Naive thymus-derived CD4-positive, alpha-beta T cell (primary cell): ENCODE measurements around the gene LLGL2. TPM values are rescaled to one million over a fixed set of nuclear protein-coding genes. Genes with fewer than 3 reads are reported as not detected.
"Not testable (repeated sequence)": the region's sequence is repeated elsewhere in the genome, so short reads cannot be mapped to it uniquely, and the experiment has no call there.

ENCODE experiments used
- ATAC-seq: fragments of 150-1000 bp; cut with Tn5 transposase; 2 replicates; pipeline ENCODE4 v1.10.0; 2021; ENCODE audit warnings: mild to moderate bottlenecking, moderate library complexity
- CTCF ChIA-PET: fragments of 350-600 bp; sonication (Branson Sonifier 250); formaldehyde crosslinking; loops from one replicate; lab custom pipeline; 2021; ENCODE audit warnings: antibody characterized with exemption; lab: Charles Lee
- POLR2A ChIA-PET: fragments of 350-600 bp; sonication (Branson Sonifier 250); formaldehyde crosslinking; loops from one replicate; lab custom pipeline; 2021; ENCODE audit warnings: antibody characterized with exemption, inconsistent platforms; lab: Charles Lee
- DNase-seq, 9 donors: peaks; one replicate each; pipeline versions ENCODE4 v3.0.0 to v3.0.0-alpha.2; 2020 to 2022; ENCODE audit warnings: mixed read lengths in 1 of 9
- H3K27ac ChIP-seq: one replicate; pipeline ENCODE4 v1.7.0; 2013; ENCODE audit warnings: mild to moderate bottlenecking, low read depth, low read length, moderate library complexity
- H3K27me3 ChIP-seq, 2 donors: one replicate each; pipeline ENCODE4 v1.7.0; 2013; ENCODE audit warnings: low read length in 2 of 2, mild to moderate bottlenecking in 2 of 2, moderate library complexity in 2 of 2; ENCODE audit not compliant: control insufficient read depth in 2 of 2, insufficient read depth in 2 of 2
- H3K36me3 ChIP-seq, 3 experiments: 1 replicate in 2 of 3; 2 replicates in 1 of 3; pipeline ENCODE4 v1.7.0; 2013; ENCODE audit warnings: low read length in 3 of 3, mild to moderate bottlenecking in 3 of 3, moderate library complexity in 1 of 3; ENCODE audit not compliant: insufficient read depth in 3 of 3, control insufficient read depth in 2 of 3
- H3K4me1 ChIP-seq, 2 donors: one replicate each; pipeline ENCODE4 v1.7.0; 2013; ENCODE audit warnings: low read length in 2 of 2, mild to moderate bottlenecking in 2 of 2, moderate library complexity in 1 of 2; ENCODE audit not compliant: control insufficient read depth in 2 of 2, insufficient read depth in 2 of 2
- H3K4me3 ChIP-seq: 2 replicates; pipeline ENCODE4 v1.7.0; 2013; ENCODE audit warnings: mild to moderate bottlenecking, low read length
- H3K9me3 ChIP-seq, 3 experiments: 1 replicate in 2 of 3; 2 replicates in 1 of 3; pipeline ENCODE4 v1.7.0; 2013; ENCODE audit warnings: low read length in 3 of 3; ENCODE audit not compliant: control insufficient read depth in 2 of 3
- H3K27ac Mint-ChIP-seq, 9 donors: one replicate each; pipeline ENCODE4 v1.8.0; 2020 to 2022; ENCODE audit warnings: mixed read lengths in 9 of 9, mild to moderate bottlenecking in 8 of 9, moderate library complexity in 5 of 9, inconsistent platforms in 2 of 9
- H3K27me3 Mint-ChIP-seq, 5 donors: one replicate each; pipeline ENCODE4 v1.8.0; 2021 to 2022; ENCODE audit warnings: mixed read lengths in 5 of 5, mild to moderate bottlenecking in 1 of 5
- H3K36me3 Mint-ChIP-seq, 5 donors: one replicate each; pipeline ENCODE4 v1.8.0; 2020 to 2022; ENCODE audit warnings: mixed read lengths in 5 of 5, mild to moderate bottlenecking in 3 of 5, inconsistent platforms in 1 of 5
- H3K4me1 Mint-ChIP-seq, 7 donors: one replicate each; pipeline ENCODE4 v1.8.0; 2020 to 2022; ENCODE audit warnings: mixed read lengths in 7 of 7, mild to moderate bottlenecking in 3 of 7, inconsistent platforms in 1 of 7
- H3K4me3 Mint-ChIP-seq, 10 donors: one replicate each; pipeline ENCODE4 v1.8.0; 2020 to 2022; ENCODE audit warnings: mild to moderate bottlenecking in 10 of 10, mixed read lengths in 10 of 10, moderate library complexity in 6 of 10, inconsistent platforms in 2 of 10
- H3K9me3 Mint-ChIP-seq, 11 donors: one replicate each; pipeline ENCODE4 v1.8.0; 2020 to 2022; ENCODE audit warnings: mixed read lengths in 11 of 11, mild to moderate bottlenecking in 4 of 11, inconsistent platforms in 1 of 11, moderate library complexity in 1 of 11
- intact Hi-C, 2 donors: fragments of 100-400 bp; cut with micrococcal nuclease; formaldehyde crosslinking; loops; one replicate each; pipeline ENCODE4 v1.15.1; 2023
- polyA plus RNA-seq, 2 donors: library from polyadenylated mRNA; unstranded; fragments of 300-500 nt; fragmentation: Illumina TruSeq; gene quantifications; one replicate each; pipeline ENCODE4 v1.2.3, GENCODE V29; 2021
- total RNA-seq, 6 experiments: library from RNA in 5 of 6; stranded (reverse) in 5 of 6; gene quantifications; 1 replicate in 5 of 6; 2 replicates in 1 of 6; pipeline ENCODE4 v1.2.3 and lab custom pipeline; 2021 to 2026

The LLGL2 gene
- total and polyA plus RNA-seq, 7 experiments from 2014 or later, result 9.2 to 55.7 (median 26.5) TPM

DNA sequence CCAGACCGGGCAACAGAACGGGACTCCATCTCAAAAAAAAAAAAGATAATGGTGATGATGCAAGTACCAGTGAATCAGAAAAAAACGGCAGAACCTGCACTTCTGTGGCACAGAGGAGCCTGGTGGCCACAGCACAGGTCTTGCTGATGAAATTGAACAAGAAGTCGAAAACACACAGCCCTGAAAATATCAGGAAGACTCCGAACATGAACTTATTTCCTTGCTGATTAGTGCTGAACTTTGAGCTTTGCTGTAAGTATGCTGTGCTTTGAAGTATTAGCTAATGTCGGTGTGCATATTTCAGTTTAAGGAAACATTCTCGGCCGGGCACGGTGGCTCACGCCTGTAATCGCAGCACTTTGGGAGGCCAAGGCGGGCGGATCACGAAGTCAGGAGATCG, 51.2 kb downstream of the LLGL2 start:
- peaks cover 0 to 11% (median 0%) of the 10 kb centered on the region in 5 donors for H3K27me3 Mint-ChIP-seq
- POLR2A ChIA-PET, result no interaction called here
- Histone ChIP-seq H3K4me1 (no peaks in the 10 kb centered on the region), H3K4me3 (no peak overlapping the region), H3K27me3 (no peaks in the 10 kb centered on the region), H3K36me3 (peaks cover 0 to 3% (median 0%) of the 10 kb centered on the region in 3 experiments), H3K9me3 (no peaks in the 10 kb centered on the region), H3K27ac (no peak overlapping the region)
- intact Hi-C loops, result no loop called here
- DNase-seq, result no peak
- CTCF ChIA-PET, result interaction anchor here (0.7 to 1.3 kb wide), 2 partner anchors 12 to 253 kb away, joined by 3 read pairs; no protein-coding TSS in a partner anchor
- ATAC-seq, result no peak
- H3K27ac Mint-ChIP-seq, result no peak overlapping the region
- peaks cover 0 to 5% (median 0%) of the 10 kb centered on the region in 5 donors for H3K36me3 Mint-ChIP-seq
- peaks cover 6 to 10% (median 8%) of the 10 kb centered on the region in 7 donors for H3K4me1 Mint-ChIP-seq
- no peak overlapping the region for H3K4me3 Mint-ChIP-seq
- H3K9me3 Mint-ChIP-seq, result peaks cover 0 to 4% (median 2%) of the 10 kb centered on the region in 11 donors

DNA sequence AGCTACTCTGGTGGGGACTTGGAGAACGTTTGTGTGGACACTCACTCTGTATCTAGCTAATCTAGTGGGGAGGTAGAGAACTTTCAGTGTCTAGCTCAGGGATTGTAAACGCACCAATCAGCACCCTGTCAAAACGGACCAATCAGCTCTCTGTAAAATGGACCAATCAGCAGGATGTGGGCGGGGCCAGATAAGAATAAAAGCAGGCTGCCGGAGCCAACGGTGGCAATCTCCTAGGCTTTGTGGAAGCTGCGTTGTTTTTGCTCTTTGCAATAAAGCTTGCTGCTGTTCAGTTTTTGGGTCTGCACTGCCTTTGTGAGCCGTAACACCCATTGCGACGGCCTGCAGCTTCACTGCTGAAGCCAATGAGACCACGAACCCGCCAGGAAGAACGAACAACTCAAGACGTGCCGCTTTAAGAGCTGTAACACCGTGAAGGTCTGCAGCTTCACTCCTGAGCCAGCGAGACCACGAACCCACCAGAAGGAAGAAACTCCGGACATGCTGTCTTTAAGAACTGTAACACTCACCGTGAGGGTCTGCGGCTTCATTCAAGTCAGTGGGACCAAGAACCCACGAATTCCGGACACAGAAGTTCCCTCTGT, 55.7 kb downstream of the LLGL2 start:
- H3K27me3 ChIP-seq, H3K36me3 Mint-ChIP-seq, H3K36me3 ChIP-seq, H3K27ac ChIP-seq, CTCF ChIA-PET, H3K9me3 Mint-ChIP-seq, H3K4me1 ChIP-seq, H3K9me3 ChIP-seq: not testable (repeated sequence)
- peak overlapping the region; percentile 57 for H3K4me3 ChIP-seq
- DNase-seq (peak in 8 of 9 donors; percentile 46 to 69 (median 56)), ATAC-seq (peak; percentile 26)
- intact Hi-C loops, result loop anchor here (1.0 to 10.0 kb wide), 2 partner anchors 8 to 316 kb away; partner anchors contain the start of genes GGA3 (in 1 of the 2) and MRPS7 (in 1 of the 2)
- Mint-ChIP-seq H3K27me3 (peaks cover 0 to 37% (median 0%) of the 10 kb centered on the region in 5 donors), H3K4me1 (peaks cover 6 to 14% (median 8%) of the 10 kb centered on the region in 7 donors), H3K4me3 (peak overlapping the region; percentile 75 to 90 (median 83)), H3K27ac (peak overlapping the region; percentile 41 to 92 (median 61))
- POLR2A ChIA-PET, result interaction anchor here (0.6 to 1.8 kb wide), 6 partner anchors 9 to 322 kb away, joined by 3 to 4 read pairs (median 3); partner anchors contain the start of gene TMEM94

DNA sequence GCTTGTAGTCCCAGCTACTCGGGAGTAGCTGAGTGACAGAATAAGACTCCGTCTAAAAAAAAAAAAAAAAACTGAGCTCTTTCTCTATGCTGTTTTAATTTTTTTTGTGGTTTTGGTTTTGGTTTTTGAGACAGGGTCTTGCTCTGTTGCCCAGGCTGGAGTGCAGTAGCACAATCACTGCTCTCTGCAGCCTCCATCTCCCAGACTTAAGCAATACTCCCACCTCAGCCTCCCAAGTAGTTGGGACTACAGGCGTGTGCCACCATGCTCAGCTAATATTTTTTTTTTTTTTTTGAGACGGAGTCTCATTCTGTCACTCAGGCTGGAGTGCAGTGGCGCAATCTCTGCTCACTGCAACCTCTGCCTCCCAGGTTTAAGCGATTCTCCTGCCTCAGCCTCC, 57.7 kb downstream of the LLGL2 start:
- H3K27me3 ChIP-seq, H3K36me3 Mint-ChIP-seq, H3K4me3 ChIP-seq, H3K4me1 ChIP-seq, H3K27ac Mint-ChIP-seq, H3K36me3 ChIP-seq, H3K4me3 Mint-ChIP-seq, H3K27ac ChIP-seq, ATAC-seq, DNase-seq, H3K9me3 Mint-ChIP-seq, H3K9me3 ChIP-seq: not testable (repeated sequence)
- H3K27me3 Mint-ChIP-seq, result peaks cover 0 to 52% (median 0%) of the 10 kb centered on the region in 5 donors
- peaks cover 6 to 20% (median 8%) of the 10 kb centered on the region in 7 donors for H3K4me1 Mint-ChIP-seq
- POLR2A ChIA-PET, result interaction anchor here (0.6 kb wide), 1 partner anchor 193 kb away, joined by 3 read pairs; no protein-coding TSS in a partner anchor
- intact Hi-C loops, result loop anchor here in 1 of 2 donors (10.0 kb wide), 1 partner anchor 318 kb away; the partner anchor contains the start of genes GGA3 and MRPS7
- CTCF ChIA-PET, result interaction anchor here (0.6 kb wide), 2 partner anchors 182 to 393 kb away, joined by 3 to 7 read pairs; no protein-coding TSS in a partner anchor

DNA sequence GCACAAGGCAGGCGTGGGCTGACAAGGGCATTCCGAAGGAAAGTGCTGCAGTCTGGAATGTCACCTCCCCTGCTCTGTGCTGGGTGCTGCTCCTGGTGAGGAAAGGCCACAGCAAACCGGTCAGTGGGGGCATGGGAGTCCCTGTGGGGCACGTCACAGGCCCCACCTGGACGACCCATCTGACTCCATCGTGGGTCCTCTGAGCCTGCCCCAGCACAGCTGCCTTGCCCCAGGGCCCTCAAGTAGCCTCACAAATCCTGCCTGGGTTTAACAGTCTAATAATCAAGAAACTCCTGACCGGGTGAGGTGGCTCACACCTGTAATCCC, 59.3 kb downstream of the LLGL2 start:
- no peak overlapping the region for H3K4me3 ChIP-seq
- H3K27me3 Mint-ChIP-seq, result peaks cover 0 to 49% (median 0%) of the 10 kb centered on the region in 5 donors
- ATAC-seq (no peak), DNase-seq (no peak)
- no peak overlapping the region for H3K27ac Mint-ChIP-seq
- H3K9me3 Mint-ChIP-seq, result peaks cover 0 to 4% (median 2%) of the 10 kb centered on the region in 11 donors
- H3K36me3 ChIP-seq, result no peaks in the 10 kb centered on the region
- H3K27me3 ChIP-seq, result no peaks in the 10 kb centered on the region
- H3K4me3 Mint-ChIP-seq, result no peak overlapping the region
- peaks cover 0 to 5% (median 0%) of the 10 kb centered on the region in 5 donors for H3K36me3 Mint-ChIP-seq
- no peak overlapping the region for H3K27ac ChIP-seq
- peaks cover 0 to 2% of the 10 kb centered on the region in 2 donors for H3K4me1 ChIP-seq
- intact Hi-C loops, result loop anchor here (5.0 to 10.0 kb wide), 2 partner anchors 320 to 1142 kb away; partner anchors contain the start of genes GGA3 (in 1 of the 2), JMJD6 (in 1 of the 2), METTL23 (in 1 of the 2) and MRPS7 (in 1 of the 2)
- H3K4me1 Mint-ChIP-seq, result peaks cover 6 to 20% (median 8%) of the 10 kb centered on the region in 7 donors
- ChIA-PET CTCF (no interaction called here), POLR2A (no interaction called here)
- H3K9me3 ChIP-seq, result no peaks in the 10 kb centered on the region

DNA sequence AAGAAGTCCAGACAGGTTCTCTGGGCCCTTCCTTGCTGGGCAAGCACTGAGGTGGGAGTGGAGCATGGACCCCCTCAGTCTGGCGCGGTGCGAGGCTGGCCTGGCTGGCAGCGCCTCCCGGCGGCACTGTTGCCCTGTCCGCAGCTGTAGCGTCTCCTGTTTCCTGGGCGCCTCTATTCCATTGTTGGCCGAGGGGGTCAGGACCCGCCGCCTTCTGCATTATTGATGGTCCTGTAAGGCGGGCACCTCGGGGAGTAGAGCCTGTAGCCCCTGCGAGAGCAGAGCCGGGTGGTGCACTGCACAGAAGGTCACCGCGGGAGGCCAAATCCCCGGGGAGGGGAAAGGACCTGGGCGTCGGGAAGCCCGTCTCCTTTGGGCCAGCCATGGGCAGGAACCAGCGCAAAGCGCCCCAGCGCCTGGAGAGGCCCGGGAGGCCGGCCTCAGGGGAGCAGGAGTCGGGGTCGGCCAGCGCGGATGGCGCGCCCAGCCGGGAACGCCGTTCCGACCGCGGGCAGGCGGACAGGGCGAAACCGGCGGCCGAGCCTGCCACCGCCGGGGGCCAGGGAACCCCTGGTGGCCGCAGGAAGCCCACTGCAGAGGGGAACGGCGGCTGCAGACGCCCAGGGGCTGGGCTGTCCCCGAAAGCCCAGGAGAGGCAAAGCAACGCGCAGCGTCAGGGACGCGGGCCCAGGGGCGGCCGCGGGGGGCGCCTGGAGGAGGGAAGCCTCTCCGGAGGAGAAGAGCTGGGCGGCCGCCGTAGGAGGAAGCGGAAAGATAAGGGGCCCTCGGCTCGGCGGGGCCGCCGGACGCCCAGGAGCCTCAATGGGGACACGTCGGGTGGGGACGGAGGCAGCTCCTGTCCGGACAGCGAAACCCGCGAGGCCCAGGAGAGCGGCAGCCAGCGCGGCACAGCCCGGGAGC, 62.4 kb downstream of the LLGL2 start, which contains the start of gene MYO15B:
Gene MYO15B, plus strand, starts transcription at position 126 of the 921 bp plus-strand sequence. Its CDS starts 258 bp downstream, at position 384.
- intact Hi-C loops, result loop anchor here (2.0 to 10.0 kb wide), 5 partner anchors 131 to 1139 kb away; partner anchors contain the start of genes GGA3 (in 2 of the 2), MRPS7 (in 2 of the 2), JMJD6 (in 1 of the 2) and METTL23 (in 1 of the 2)
- CTCF ChIA-PET, result interaction anchor here (0.6 to 1.4 kb wide), 8 partner anchors 12 to 929 kb away, joined by 3 to 4 read pairs (median 4); partner anchors contain the start of gene TSEN54
- H3K4me3 Mint-ChIP-seq, result peak within 1 kb of the TSS; percentile 58 to 85 (median 71)
- H3K9me3 Mint-ChIP-seq, result no peaks in the 10 kb centered on the region
- Histone ChIP-seq H3K27ac (peak within 1 kb of the TSS; percentile 83), H3K36me3 (peaks cover 0 to 3% (median 0%) of the 10 kb centered on the region in 3 experiments), H3K4me1 (peaks cover 0 to 2% of the 10 kb centered on the region in 2 donors), H3K4me3 (peak within 1 kb of the TSS; percentile 53), H3K9me3 (no peaks in the 10 kb centered on the region), H3K27me3 (no peaks in the 10 kb centered on the region)
- H3K4me1 Mint-ChIP-seq, result peaks cover 0 to 17% (median 11%) of the 10 kb centered on the region in 7 donors
- peaks cover 0 to 34% (median 0%) of the 10 kb centered on the region in 5 donors for H3K27me3 Mint-ChIP-seq
- DNase-seq (peak; percentile 53 to 69 (median 66)), ATAC-seq (peak; percentile 53)
- H3K36me3 Mint-ChIP-seq, result no peaks in the 10 kb centered on the region
- POLR2A ChIA-PET, result interaction anchor here (0.7 to 1.6 kb wide), 13 partner anchors 53 to 765 kb away, joined by 3 to 15 read pairs (median 5); partner anchors contain the start of genes LLGL2, PRPSAP1, RECQL5 and SAP30BP
- peak within 1 kb of the TSS in 8 of 9 donors; percentile 20 to 76 (median 52) for H3K27ac Mint-ChIP-seq
